ENCODE measurements around the gene PPP2R5B.

- TF ChIP-seq YY1 (IDR thresholded peaks at IDR 0.05; ENCODE audit: insufficient read depth, insufficient read length): no peak
- no peak for TF ChIP-seq ZNF274 (IDR thresholded peaks at IDR 0.05; ENCODE audit: low read depth, low read length)
These were observed 6.8 kb downstream of the PPP2R5B start for GRCh38 chr11:64931290-64931689.

Data from NT2/D1 (cell line).